GM12892 (cell line): ENCODE data around the gene TCF12.

Experiments used
- POLR2A ChIP-seq: IDR thresholded peaks from 2 replicates; pipeline ENCODE4 v1.6.1; 2011; ENCODE audit warnings: low read depth, low read length, control low read depth
- POLR2AphosphoS5 ChIP-seq: IDR thresholded peaks from 2 replicates; pipeline ENCODE4 v1.6.1; 2011; ENCODE audit warnings: low read depth, low read length, control low read depth

DNA sequence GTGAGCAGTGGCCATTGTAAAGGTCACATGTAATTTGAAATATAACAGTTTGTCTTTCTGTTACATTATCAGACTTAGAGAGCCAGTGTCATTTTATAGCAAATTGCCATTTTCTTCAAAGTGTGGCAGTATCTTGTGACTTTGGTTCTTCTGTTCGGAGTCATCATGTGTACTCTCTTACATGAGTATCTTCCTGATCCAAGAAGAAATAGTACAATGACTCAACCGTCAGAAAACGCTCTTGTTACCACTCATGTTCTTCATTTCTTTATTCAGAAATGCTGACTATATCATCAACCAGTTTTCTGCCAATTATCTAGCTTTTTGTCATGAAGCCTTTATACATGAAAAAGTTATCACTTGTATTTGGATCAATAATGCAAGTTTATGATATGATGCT, 364.2 kb downstream of the TCF12 start:
- no peak for TF ChIP-seq POLR2AphosphoS5
- TF ChIP-seq POLR2A: no peak
